OCI-LY3 (cell line): ENCODE results near the gene FRMPD2.

Source experiments
- H2AFZ ChIP-seq: fragments of 200-600, 300-600 bp; shearing (Covaris generic); 2 replicates; pipeline ENCODE4 v1.6.0; 2014; ENCODE audit warnings: antibody characterized with exemption, low read depth, low read length
- H3K27ac ChIP-seq: fragments of 200-600, 300-600 bp; sonication (generic); 2 replicates; pipeline ENCODE4 v1.5.1; 2014; ENCODE audit warnings: mild to moderate bottlenecking, low read length, moderate library complexity, mixed read lengths
- H3K27me3 ChIP-seq: fragments of 200-600, 300-600 bp; sonication (generic); 2 replicates; pipeline ENCODE4 v1.6.1; 2014; ENCODE audit warnings: low read depth, low read length, mixed read lengths
- H3K36me3 ChIP-seq: fragments of 200-600, 300-600 bp; sonication (generic); replicated peaks from 2 replicates; pipeline ENCODE3; 2014; ENCODE audit warnings: low read depth, low read length, mixed read lengths
- H3K4me1 ChIP-seq: fragments of 300-600, 200-600 bp; sonication (generic); 2 replicates; pipeline ENCODE4 v1.6.1; 2014; ENCODE audit warnings: low read length, mixed read lengths
- H3K4me2 ChIP-seq: fragments of 200-600, 300-600 bp; sonication (generic); 2 replicates; pipeline ENCODE4 v1.6.1; 2014; ENCODE audit warnings: low read length, mixed read lengths
- H3K4me3 ChIP-seq: fragments of 300-600, 200-600 bp; sonication (generic); 2 replicates; pipeline ENCODE4 v1.5.1; 2014; ENCODE audit warnings: antibody characterized with exemption, mild to moderate bottlenecking, low read length, moderate library complexity
- H3K79me2 ChIP-seq: fragments of 300-600, 200-600 bp; shearing (Covaris generic); 2 replicates; pipeline ENCODE4 v1.6.1; 2014; ENCODE audit warnings: mild to moderate bottlenecking, low read length, mixed read lengths
- H3K9ac ChIP-seq: fragments of 300-600, 200-600 bp; shearing (Covaris generic); 2 replicates; pipeline ENCODE4 v1.6.0; 2014; ENCODE audit warnings: mild to moderate bottlenecking, low read length, moderate library complexity
- H3K9me3 ChIP-seq: fragments of 200-600, 300-600 bp; shearing (Covaris generic); 2 replicates; pipeline ENCODE4 v1.6.1; 2014; ENCODE audit warnings: low read length, mixed read lengths; ENCODE audit not compliant: insufficient read depth
- H4K20me1 ChIP-seq: fragments of 200-600, 300-600 bp; sonication (generic); 2 replicates; pipeline ENCODE4 v1.6.1; 2016; ENCODE audit warnings: low read length, mixed read lengths; ENCODE audit not compliant: insufficient read depth
- EZH2phosphoT487 ChIP-seq: fragments of 200-600 bp; shearing (Covaris generic); IDR thresholded peaks from 2 replicates; pipeline ENCODE4 v1.6.1; 2018; ENCODE audit warnings: antibody characterized with exemption, mixed run types, low read depth
- TF ChIP-seq, protein P1 (sequence below): fragments of 200-600, 300-600 bp; sonication (generic); IDR thresholded peaks from 2 replicates; pipeline ENCODE4 v1.5.1; 2014; ENCODE audit warnings: antibody characterized with exemption, low read length, low read depth

The FRMPD2 gene

DNA sequence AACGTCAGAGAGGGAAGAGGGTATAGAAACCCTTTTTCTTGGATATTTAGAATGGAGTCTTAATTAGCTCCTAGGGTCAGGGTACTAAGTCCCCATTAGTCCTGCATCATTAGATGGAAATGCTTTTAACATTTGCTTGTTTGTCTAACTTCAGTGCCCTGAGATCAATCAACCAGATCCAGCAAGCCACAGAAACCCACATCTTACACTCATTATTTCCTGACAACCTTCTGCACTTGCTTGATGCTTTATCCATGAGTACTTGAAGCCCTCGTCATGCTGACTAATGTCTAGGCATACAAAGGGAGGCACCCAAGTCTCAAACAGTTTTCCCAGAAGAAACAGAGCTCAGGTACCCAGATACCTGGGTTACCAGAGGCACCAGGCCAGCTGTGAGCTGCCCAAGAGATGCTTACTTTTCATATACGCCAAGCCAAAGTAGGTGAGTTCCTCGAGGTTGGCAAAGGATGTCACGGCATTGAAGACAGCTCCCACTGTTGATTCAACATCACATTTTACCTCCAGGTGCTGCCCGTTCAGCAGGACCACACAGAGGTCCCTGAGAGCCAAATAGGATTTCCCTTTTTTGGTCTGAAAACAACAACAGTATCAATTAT is 42.7 kb downstream of the FRMPD2 start:
- Histone ChIP-seq H3K4me1 (peaks cover 7% of the 10 kb centered on the region; the same call in 1 of the 2 replicates), H3K4me2 (no peak overlapping the region), H3K9ac (no peak overlapping the region), H3K27ac (no peak overlapping the region), H2AFZ (no peak overlapping the region), H3K27me3 (no peaks in the 10 kb centered on the region), H3K36me3 (no peaks in the 10 kb centered on the region), H3K79me2 (no peaks in the 10 kb centered on the region), H3K9me3 (no peaks in the 10 kb centered on the region), H4K20me1 (no peaks in the 10 kb centered on the region), H3K4me3 (no peak overlapping the region)
- TF ChIP-seq EZH2phosphoT487 = no peak
- TF ChIP-seq, protein P1, sequence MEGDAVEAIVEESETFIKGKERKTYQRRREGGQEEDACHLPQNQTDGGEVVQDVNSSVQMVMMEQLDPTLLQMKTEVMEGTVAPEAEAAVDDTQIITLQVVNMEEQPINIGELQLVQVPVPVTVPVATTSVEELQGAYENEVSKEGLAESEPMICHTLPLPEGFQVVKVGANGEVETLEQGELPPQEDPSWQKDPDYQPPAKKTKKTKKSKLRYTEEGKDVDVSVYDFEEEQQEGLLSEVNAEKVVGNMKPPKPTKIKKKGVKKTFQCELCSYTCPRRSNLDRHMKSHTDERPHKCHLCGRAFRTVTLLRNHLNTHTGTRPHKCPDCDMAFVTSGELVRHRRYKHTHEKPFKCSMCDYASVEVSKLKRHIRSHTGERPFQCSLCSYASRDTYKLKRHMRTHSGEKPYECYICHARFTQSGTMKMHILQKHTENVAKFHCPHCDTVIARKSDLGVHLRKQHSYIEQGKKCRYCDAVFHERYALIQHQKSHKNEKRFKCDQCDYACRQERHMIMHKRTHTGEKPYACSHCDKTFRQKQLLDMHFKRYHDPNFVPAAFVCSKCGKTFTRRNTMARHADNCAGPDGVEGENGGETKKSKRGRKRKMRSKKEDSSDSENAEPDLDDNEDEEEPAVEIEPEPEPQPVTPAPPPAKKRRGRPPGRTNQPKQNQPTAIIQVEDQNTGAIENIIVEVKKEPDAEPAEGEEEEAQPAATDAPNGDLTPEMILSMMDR = no peak

DNA sequence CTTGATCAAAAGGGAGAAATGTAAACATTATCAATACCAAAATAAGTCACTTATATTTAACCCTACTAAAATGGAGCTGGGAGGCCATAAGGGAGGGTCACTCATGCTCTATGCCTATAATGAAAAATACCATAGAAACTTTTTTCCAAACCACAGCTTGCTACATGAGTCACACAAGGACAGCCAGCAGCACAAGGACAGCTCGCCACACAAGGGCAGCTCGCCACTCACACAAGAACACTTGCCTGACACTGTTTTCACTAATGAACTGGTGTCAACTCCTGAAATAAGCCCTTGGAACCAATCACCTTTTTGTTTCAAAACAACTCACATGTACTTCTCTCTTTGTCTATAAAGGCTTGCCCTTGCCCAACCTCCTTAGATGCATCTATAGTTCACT is 43.3 kb downstream of the FRMPD2 start:
- Histone ChIP-seq H3K4me2 (no peak overlapping the region), H3K27me3 (no peaks in the 10 kb centered on the region), H3K4me3 (no peak overlapping the region), H3K9me3 (no peaks in the 10 kb centered on the region), H3K36me3 (no peaks in the 10 kb centered on the region), H3K4me1 (peaks cover 7% of the 10 kb centered on the region; the same call in 1 of the 2 replicates), H3K9ac (no peak overlapping the region), H2AFZ (no peak overlapping the region), H4K20me1 (no peaks in the 10 kb centered on the region), H3K79me2 (no peaks in the 10 kb centered on the region), H3K27ac (no peak overlapping the region)
- TF ChIP-seq EZH2phosphoT487 = no peak
- TF ChIP-seq, protein P1 = no peak

DNA sequence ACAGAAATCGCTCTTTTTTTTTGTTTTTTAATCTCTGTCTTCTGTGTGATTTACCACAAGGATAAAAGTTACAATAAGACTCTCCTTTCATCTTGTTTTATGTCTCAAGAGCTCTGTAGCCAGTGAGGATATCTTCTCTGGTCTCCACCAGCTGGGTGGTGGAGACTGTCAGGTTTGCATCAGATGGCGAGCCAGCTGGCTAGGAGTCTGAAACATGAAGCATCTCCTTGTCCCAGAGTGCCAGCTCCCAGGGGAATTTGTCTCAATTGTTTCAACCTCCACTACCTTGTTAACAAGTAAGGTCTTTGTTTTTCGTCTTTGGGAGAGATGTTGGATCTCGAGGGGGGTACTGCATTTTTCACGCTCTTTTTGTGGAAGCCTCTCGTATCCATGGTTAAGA is 47.3 kb downstream of the FRMPD2 start:
- TF ChIP-seq, protein P1 = no peak
- TF ChIP-seq EZH2phosphoT487 = no peak
- Histone ChIP-seq H3K4me3 (no peak overlapping the region), H3K9ac (no peak overlapping the region), H4K20me1 (no peaks in the 10 kb centered on the region), H3K36me3 (no peaks in the 10 kb centered on the region), H3K4me2 (no peak overlapping the region), H3K27ac (no peak overlapping the region), H2AFZ (no peak overlapping the region), H3K79me2 (no peaks in the 10 kb centered on the region), H3K27me3 (no peaks in the 10 kb centered on the region), H3K4me1 (peaks cover 7% of the 10 kb centered on the region; the same call in 1 of the 2 replicates), H3K9me3 (no peaks in the 10 kb centered on the region)

DNA sequence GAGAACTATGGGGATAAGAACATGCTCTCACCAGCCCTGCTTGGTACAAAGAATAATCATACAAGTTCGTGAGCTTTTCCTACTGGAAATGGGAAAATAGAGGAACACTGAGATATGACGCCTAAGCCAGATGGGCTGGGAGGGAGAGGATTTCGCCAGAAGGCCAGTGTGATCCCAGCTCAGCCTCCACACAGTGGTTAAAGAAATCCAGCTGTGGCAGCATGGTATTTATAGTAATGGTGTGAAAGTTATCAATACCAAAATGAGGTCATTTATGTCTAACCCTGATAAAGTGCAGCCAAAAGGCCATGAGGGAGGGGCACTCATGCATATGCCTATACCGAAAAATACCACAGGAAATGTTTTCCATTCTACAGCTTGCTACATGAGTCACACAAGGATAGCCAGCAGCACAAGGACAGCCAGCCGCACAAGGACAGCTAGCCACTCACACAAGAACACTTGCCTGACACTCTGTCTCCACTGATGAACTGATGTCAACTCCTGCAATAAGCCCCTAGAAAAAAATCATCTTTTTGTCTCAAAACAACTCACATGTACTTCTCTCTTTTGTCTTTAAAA is 49.4 kb downstream of the FRMPD2 start:
- Histone ChIP-seq H3K4me1 (no peaks in the 10 kb centered on the region), H4K20me1 (no peaks in the 10 kb centered on the region), H3K27ac (no peak overlapping the region), H3K9me3 (no peaks in the 10 kb centered on the region), H3K27me3 (no peaks in the 10 kb centered on the region), H3K36me3 (no peaks in the 10 kb centered on the region), H3K9ac (no peak overlapping the region), H3K4me3 (no peak overlapping the region), H3K4me2 (no peak overlapping the region), H2AFZ (no peak overlapping the region), H3K79me2 (no peaks in the 10 kb centered on the region)
- TF ChIP-seq EZH2phosphoT487 = no peak
- TF ChIP-seq, protein P1 = no peak
